Measurements from ENCODE around the gene MORN3. TPM values are rescaled to one million over a fixed set of nuclear protein-coding genes. Genes with fewer than 3 reads are reported as not detected.

Gene MORN3
- total RNA-seq, 3 donors from 2014 or later (not counting 1 experiment from before 2014, with no cell fraction given), result 3.0 to 7.6 (median 4.4) TPM

- H3K4me1 ChIP-seq (ENCODE audit: control insufficient read depth, insufficient read depth, low read length), result peaks cover 21% of the 10 kb centered on the region
- TF ChIP-seq CTCF (IDR thresholded peaks at IDR 0.05), result no peak
- no peaks in the 10 kb centered on the region for H3K36me3 ChIP-seq (ENCODE audit: control insufficient read depth, insufficient read depth, low read length)
- H3K9me3 Mint-ChIP-seq, result no peaks in the 10 kb centered on the region
- under 1% methylated on average over 74 of the region's 74 CpGs for WGBS (ENCODE audit: insufficient coverage)
- H3K36me3 Mint-ChIP-seq, result no peaks in the 10 kb centered on the region
- peak within 1 kb of the TSS; percentile 86 to 95 for H3K27ac Mint-ChIP-seq
- ATAC-seq (peak; percentile 93 to 97 (median 95)), DNase-seq (peak; percentile 87 to 91)
- intact Hi-C loops (cut with micrococcal nuclease), result loop anchor here (2.0 to 5.0 kb wide), 2 partner anchors 26 to 80 kb away; partner anchors contain the start of gene RHOF
- H3K4me3 Mint-ChIP-seq, result peak within 1 kb of the TSS; percentile 90
- H3K27ac ChIP-seq (ENCODE audit: low read length), result peak within 1 kb of the TSS; percentile 73
- H3K27me3 Mint-ChIP-seq (ENCODE audit: low read depth in 2 of 2), result no peaks in the 10 kb centered on the region
- H3K4me1 Mint-ChIP-seq, result peaks cover 12 to 19% of the 10 kb centered on the region in 2 donors
- peak within 1 kb of the TSS; percentile 86 for H3K4me3 ChIP-seq (ENCODE audit: low read length)
- no peaks in the 10 kb centered on the region for H3K27me3 ChIP-seq (ENCODE audit: control insufficient read depth, insufficient read depth, low read length)
- no peaks in the 10 kb centered on the region for H3K9me3 ChIP-seq (ENCODE audit: control insufficient read depth, insufficient read depth, low read length)
Observed at GRCh38 chr12:121712461-121713256, 43.2 kb upstream of the MORN3 start, which contains the start of gene TMEM120B. Gene TMEM120B (plus strand): TSS chr12:121712752. CDS start chr12:121712896, 144 bp downstream.

GRCh38 chr12:121712190-121712460, 42.7 kb upstream of the MORN3 start:
- Histone ChIP-seq H3K4me1 (ENCODE audit: control insufficient read depth, insufficient read depth, low read length) (peaks cover 21% of the 10 kb centered on the region), H3K9me3 (ENCODE audit: control insufficient read depth, insufficient read depth, low read length) (no peaks in the 10 kb centered on the region), H3K27ac (ENCODE audit: low read length) (peak overlapping the region; percentile 73), H3K36me3 (ENCODE audit: control insufficient read depth, insufficient read depth, low read length) (no peaks in the 10 kb centered on the region), H3K27me3 (ENCODE audit: control insufficient read depth, insufficient read depth, low read length) (no peaks in the 10 kb centered on the region), H3K4me3 (ENCODE audit: low read length) (peak overlapping the region; percentile 86)
- H3K36me3 Mint-ChIP-seq, result no peaks in the 10 kb centered on the region
- DNase-seq (peak; percentile 28 to 63), ATAC-seq (peak; percentile 50 to 64 (median 54))
- peaks cover 12 to 19% of the 10 kb centered on the region in 2 donors for H3K4me1 Mint-ChIP-seq
- no peaks in the 10 kb centered on the region for H3K9me3 Mint-ChIP-seq
- H3K4me3 Mint-ChIP-seq, result peak overlapping the region; percentile 90
- peak overlapping the region; percentile 86 to 95 for H3K27ac Mint-ChIP-seq
- no peaks in the 10 kb centered on the region for H3K27me3 Mint-ChIP-seq (ENCODE audit: low read depth in 2 of 2)
- no peak for TF ChIP-seq CTCF (IDR thresholded peaks at IDR 0.05)
- WGBS (ENCODE audit: insufficient coverage), result under 1% methylated on average over 16 of the region's 16 CpGs
- intact Hi-C loops (cut with micrococcal nuclease), result loop anchor here (2.0 to 5.0 kb wide), 2 partner anchors 25 to 80 kb away; partner anchors contain the start of gene RHOF

GRCh38 chr12:121711361-121712189, 42.1 kb upstream of the MORN3 start:
- H3K36me3 Mint-ChIP-seq, result no peaks in the 10 kb centered on the region
- peak in 1 of 3 donors; percentile 25 for ATAC-seq

More at GRCh38 chr12:121711361-121712189, 42.1 kb upstream of the MORN3 start:
- 62% methylated on average over 19 of the region's 24 CpGs for WGBS (ENCODE audit: insufficient coverage)
- H3K4me1 Mint-ChIP-seq, result peaks cover 12 to 19% of the 10 kb centered on the region in 2 donors
- Histone ChIP-seq H3K4me3 (ENCODE audit: low read length) (peak overlapping the region; percentile 86), H3K4me1 (ENCODE audit: control insufficient read depth, insufficient read depth, low read length) (peaks cover 21% of the 10 kb centered on the region), H3K36me3 (ENCODE audit: control insufficient read depth, insufficient read depth, low read length) (no peaks in the 10 kb centered on the region), H3K9me3 (ENCODE audit: control insufficient read depth, insufficient read depth, low read length) (no peaks in the 10 kb centered on the region), H3K27me3 (ENCODE audit: control insufficient read depth, insufficient read depth, low read length) (no peaks in the 10 kb centered on the region), H3K27ac (ENCODE audit: low read length) (peak overlapping the region; percentile 73)
- H3K27me3 Mint-ChIP-seq (ENCODE audit: low read depth in 2 of 2), result no peaks in the 10 kb centered on the region
- intact Hi-C loops (cut with micrococcal nuclease), result loop anchor here (2.0 to 5.0 kb wide), 2 partner anchors 25 to 81 kb away; partner anchors contain the start of gene RHOF
- peak in 1 of 2 donors; percentile 54 for DNase-seq
- no peak for TF ChIP-seq CTCF (IDR thresholded peaks at IDR 0.05)
- no peaks in the 10 kb centered on the region for H3K9me3 Mint-ChIP-seq
- peak overlapping the region; percentile 90 for H3K4me3 Mint-ChIP-seq
- peak overlapping the region; percentile 86 to 95 for H3K27ac Mint-ChIP-seq
